LNCAP (cell line): ENCODE results near the gene DXO.

Source experiments
- TF ChIP-seq, protein P1 (sequence below): fragments of 450-650 bp; IDR thresholded peaks from 2 replicates; pipeline ENCODE4 v1.5.1; 2017; ENCODE audit warnings: mild to moderate bottlenecking

The DXO gene

DNA sequence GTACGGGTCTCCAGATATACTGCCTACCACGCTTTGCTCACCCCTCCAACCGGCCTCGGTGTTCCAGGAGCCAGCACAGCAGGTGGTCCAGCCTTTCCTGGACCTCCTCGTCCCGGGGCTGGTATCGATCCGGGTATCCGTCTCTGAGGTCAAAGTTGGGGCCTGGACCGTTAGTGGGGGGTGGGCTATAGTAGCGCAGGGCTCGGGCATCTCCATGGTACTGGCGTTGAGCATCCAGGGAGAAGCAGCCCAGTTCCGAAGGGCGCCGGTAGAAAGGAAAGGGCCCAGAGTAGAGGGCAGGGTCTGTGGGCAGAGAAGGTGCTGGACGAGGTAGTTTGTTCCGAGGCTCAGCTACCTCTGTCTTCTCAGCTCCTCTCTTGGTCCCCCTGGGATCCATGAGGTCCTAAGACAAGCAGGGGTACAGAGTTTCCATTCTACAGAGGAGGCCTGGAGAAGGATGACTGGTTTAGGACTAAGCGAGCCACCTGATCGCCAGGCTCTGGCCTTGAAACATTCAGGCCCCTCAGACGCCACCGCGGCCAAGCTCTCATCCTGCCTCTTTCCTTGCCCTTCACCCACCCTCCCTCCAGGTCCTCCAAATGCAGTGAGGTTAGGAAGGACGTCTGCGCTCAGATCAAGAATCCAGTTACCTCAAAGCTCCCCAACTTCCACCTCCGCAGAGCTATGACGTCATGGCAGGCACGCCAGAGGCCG lies 502 bp downstream of the DXO start:
- TF ChIP-seq, protein P1, sequence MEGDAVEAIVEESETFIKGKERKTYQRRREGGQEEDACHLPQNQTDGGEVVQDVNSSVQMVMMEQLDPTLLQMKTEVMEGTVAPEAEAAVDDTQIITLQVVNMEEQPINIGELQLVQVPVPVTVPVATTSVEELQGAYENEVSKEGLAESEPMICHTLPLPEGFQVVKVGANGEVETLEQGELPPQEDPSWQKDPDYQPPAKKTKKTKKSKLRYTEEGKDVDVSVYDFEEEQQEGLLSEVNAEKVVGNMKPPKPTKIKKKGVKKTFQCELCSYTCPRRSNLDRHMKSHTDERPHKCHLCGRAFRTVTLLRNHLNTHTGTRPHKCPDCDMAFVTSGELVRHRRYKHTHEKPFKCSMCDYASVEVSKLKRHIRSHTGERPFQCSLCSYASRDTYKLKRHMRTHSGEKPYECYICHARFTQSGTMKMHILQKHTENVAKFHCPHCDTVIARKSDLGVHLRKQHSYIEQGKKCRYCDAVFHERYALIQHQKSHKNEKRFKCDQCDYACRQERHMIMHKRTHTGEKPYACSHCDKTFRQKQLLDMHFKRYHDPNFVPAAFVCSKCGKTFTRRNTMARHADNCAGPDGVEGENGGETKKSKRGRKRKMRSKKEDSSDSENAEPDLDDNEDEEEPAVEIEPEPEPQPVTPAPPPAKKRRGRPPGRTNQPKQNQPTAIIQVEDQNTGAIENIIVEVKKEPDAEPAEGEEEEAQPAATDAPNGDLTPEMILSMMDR = no peak

DNA sequence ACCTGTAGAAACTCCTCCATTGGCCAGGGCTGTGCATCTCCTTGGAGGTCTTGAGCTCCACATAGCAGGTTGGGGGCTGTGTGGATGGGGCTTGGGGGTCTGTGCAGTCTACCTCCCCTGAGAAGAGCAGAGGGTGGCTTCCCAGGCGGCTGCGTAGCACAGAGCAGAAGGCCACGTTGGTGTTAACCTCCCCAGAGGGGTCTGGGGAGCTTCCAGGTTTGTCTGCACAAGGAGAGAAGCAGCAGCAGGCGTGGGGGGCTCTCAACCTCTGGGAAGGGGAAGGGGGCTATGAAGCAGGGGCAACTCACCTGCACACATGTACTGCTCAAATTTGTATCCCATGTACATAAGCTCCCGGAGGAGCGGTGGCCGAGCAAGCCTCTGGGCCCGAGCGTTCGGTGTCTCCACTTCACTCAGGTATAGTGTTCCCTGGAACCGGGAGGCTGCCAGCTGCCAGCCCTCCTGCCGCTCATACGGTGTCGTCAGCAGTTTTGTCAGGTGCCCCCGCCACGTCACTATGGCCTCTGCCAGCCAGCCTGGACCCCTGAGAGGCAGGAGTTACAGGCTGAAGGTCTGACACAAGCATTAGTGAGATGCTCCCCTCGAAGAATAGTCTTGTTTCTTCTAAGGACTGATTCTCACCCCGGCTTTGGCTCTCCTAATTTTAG lies 1.2 kb downstream of the DXO start:
- TF ChIP-seq, protein P1 = no peak

DNA sequence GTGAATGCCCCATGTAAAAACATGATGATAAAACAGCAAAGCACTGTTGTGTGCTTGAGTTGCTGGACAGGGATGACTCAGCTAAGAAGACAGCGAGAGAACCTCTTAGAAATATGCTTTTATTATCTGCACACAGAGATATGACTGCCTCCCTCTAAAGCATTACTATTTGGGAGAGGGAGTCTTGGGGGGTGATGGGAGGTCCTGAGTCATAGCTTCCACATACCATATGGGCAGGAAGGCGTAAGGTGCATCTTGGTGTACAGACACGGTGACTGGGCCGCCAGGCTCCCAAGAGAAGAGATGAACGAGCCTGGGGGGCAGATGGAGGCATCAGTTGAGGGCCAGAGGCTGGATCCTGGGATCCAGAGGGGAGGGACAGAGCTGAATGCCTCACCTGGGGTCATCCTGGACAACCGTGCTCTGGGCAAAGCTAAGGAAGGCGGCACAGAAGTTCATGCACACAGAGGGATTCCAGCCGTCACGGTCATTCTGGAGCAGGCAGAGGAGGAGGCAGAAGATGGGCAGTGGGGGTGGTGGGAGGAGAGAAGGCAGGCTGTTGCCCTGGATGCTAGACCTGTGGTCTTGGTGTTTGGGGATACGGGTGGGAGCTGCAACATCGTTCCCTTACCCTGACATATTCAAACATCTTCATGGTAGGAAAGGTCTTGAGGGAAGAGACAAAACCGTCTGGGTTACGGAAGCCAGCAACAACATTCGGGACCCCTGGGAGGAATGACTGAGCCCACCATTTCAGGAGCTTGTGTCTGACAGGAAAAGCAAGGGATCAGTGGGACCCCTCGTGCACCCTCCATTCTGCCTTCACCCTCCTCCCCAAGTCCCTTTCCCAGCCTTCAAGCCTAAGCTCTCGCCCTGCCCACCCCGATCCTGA lies 2.0 kb downstream of the DXO start:
- TF ChIP-seq, protein P1 = no peak

DNA sequence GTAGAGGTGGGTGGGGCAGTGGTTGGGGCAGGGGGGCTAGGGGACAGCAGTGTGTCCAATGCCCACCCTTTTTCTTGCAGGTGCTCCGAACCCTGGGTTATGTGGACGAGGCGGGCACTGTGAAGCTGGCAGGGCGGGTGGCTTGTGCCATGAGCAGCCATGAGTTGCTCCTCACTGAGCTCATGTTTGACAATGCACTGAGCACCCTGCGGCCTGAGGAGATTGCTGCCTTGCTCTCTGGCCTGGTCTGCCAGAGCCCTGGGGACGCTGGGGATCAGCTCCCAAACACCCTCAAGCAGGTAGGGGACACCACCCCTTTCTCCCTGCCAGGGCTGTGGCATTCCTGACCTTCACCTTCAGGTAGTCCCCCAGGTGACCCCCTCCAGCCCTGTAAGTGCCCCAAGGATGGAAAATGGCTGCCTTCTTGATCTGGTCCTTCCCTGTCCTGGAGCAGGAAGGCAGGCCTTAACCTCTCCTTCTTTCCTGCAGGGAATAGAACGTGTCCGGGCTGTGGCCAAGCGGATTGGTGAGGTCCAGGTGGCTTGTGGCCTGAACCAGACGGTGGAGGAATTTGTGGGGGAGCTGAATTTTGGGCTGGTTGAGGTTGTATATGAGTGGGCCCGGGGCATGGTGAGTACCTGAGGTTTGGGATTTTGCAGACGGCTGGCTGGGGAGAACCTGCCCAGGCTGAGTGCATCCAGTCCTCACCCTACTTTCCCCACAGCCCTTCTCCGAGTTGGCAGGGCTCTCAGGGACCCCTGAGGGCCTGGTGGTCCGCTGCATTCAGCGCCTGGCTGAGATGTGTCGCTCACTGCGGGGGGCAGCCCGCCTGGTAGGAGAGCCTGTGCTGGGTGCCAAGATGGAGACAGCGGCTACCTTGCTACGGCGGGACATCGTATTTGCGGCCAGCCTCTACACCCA lies 2.9 kb downstream of the DXO start:
- TF ChIP-seq, protein P1 = no peak

DNA sequence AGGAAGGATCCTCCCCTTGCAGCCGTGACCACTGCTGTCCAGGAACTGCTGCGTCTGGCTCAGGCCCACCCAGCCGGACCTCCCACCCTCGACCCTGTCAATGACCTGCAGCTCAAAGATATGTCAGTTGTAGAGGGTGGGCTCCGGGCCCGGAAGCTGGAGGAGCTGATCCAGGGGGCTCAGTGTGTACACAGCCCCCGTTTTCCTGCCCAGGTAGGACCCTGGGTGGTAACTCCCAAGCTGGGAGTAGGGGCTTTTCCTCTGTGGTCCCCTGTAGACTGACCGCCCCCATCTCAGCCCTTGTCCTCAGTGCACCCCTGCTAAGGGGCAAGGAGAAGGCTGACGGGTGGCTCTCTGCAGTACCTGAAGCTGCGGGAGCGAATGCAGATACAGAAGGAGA lies 3.6 kb downstream of the DXO start:
- TF ChIP-seq, protein P1 = no peak

DNA sequence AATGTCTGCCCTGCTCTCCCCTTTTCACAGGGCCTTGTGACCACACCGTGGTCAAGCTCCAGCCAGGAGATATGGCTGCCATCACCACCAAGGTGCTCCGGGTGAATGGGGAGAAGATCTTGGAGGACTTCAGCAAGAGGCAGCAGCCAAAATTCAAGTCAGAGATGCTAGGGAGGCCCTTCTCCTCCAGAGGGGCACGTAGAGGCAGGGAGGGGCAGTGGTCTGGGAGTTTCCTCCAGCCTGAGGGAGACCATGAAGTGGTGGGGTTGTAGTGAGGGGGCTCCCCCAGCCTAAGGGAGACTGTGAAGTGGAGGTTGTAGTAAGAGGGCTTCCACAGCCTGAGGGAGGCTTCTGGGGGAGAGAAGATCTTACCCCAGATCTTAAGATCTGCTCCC lies 4.0 kb downstream of the DXO start:
- TF ChIP-seq, protein P1 = no peak
